ENCODE data around the gene ARHGEF28.

ARHGEF28 gene

GRCh38 chr5:73856997-73857396 is 231.0 kb downstream of the ARHGEF28 start:
- TF ChIP-seq FOXP2 (optimal IDR thresholded peaks at IDR 0.05; ENCODE audit: borderline replicate concordance, extremely low read depth, extremely low read length, insufficient read depth) (no peak), SIN3A (IDR thresholded peaks at IDR 0.05; ENCODE audit: borderline replicate concordance, insufficient read depth, low read length) (no peak), TAF1 (IDR thresholded peaks at IDR 0.05; ENCODE audit: borderline replicate concordance, insufficient read depth, low read length) (no peak), REST (IDR thresholded peaks at IDR 0.05; ENCODE audit: insufficient read depth in 1 of 2, low read depth in 2 of 2, low read length in 2 of 2) (no peak), POLR2AphosphoS5 (IDR thresholded peaks at IDR 0.05; ENCODE audit: low read depth, low read length) (no peak)

- no peak for TF ChIP-seq POLR2AphosphoS5 (IDR thresholded peaks at IDR 0.05; ENCODE audit: low read depth, low read length)
- no peak for TF ChIP-seq SIN3A (IDR thresholded peaks at IDR 0.05; ENCODE audit: borderline replicate concordance, insufficient read depth, low read length)
- TF ChIP-seq REST (IDR thresholded peaks at IDR 0.05; ENCODE audit: insufficient read depth in 1 of 2, low read depth in 2 of 2, low read length in 2 of 2): no peak
- TF ChIP-seq FOXP2 (optimal IDR thresholded peaks at IDR 0.05; ENCODE audit: borderline replicate concordance, extremely low read depth, extremely low read length, insufficient read depth): no peak
- TF ChIP-seq TAF1 (IDR thresholded peaks at IDR 0.05; ENCODE audit: borderline replicate concordance, insufficient read depth, low read length): no peak
Measured at GRCh38 chr5:73857446-73857845, 231.4 kb downstream of the ARHGEF28 start.

GRCh38 chr5:73858054-73858453 is 232.1 kb downstream of the ARHGEF28 start:
- TF ChIP-seq FOXP2 (optimal IDR thresholded peaks at IDR 0.05; ENCODE audit: borderline replicate concordance, extremely low read depth, extremely low read length, insufficient read depth) (no peak), TAF1 (IDR thresholded peaks at IDR 0.05; ENCODE audit: borderline replicate concordance, insufficient read depth, low read length) (no peak)

- TF ChIP-seq FOXP2 (optimal IDR thresholded peaks at IDR 0.05; ENCODE audit: borderline replicate concordance, extremely low read depth, extremely low read length, insufficient read depth): no peak
- TF ChIP-seq TAF1 (IDR thresholded peaks at IDR 0.05; ENCODE audit: borderline replicate concordance, insufficient read depth, low read length): no peak
- TF ChIP-seq REST (IDR thresholded peaks at IDR 0.05; ENCODE audit: insufficient read depth in 1 of 2, low read depth in 2 of 2, low read length in 2 of 2): no peak
- TF ChIP-seq POLR2AphosphoS5 (IDR thresholded peaks at IDR 0.05; ENCODE audit: low read depth, low read length): no peak
- no peak for TF ChIP-seq SIN3A (IDR thresholded peaks at IDR 0.05; ENCODE audit: borderline replicate concordance, insufficient read depth, low read length)
Measured at GRCh38 chr5:73858776-73859175, 232.8 kb downstream of the ARHGEF28 start.

GRCh38 chr5:73859696-73860095 is 233.7 kb downstream of the ARHGEF28 start:
- TF ChIP-seq SIN3A (IDR thresholded peaks at IDR 0.05; ENCODE audit: borderline replicate concordance, insufficient read depth, low read length) (no peak), POLR2AphosphoS5 (IDR thresholded peaks at IDR 0.05; ENCODE audit: low read depth, low read length) (no peak)

GRCh38 chr5:73861313-73861988 is 235.5 kb downstream of the ARHGEF28 start:
- TF ChIP-seq TAF1 (IDR thresholded peaks at IDR 0.05; ENCODE audit: borderline replicate concordance, insufficient read depth, low read length) (no peak), SIN3A (IDR thresholded peaks at IDR 0.05; ENCODE audit: borderline replicate concordance, insufficient read depth, low read length) (no peak), REST (IDR thresholded peaks at IDR 0.05; ENCODE audit: insufficient read depth in 1 of 2, low read depth in 2 of 2, low read length in 2 of 2) (no peak), POLR2AphosphoS5 (IDR thresholded peaks at IDR 0.05; ENCODE audit: low read depth, low read length) (no peak), FOXP2 (optimal IDR thresholded peaks at IDR 0.05; ENCODE audit: borderline replicate concordance, extremely low read depth, extremely low read length, insufficient read depth) (no peak)
